Myocyte (in vitro differentiated cells): Measurements from ENCODE around the gene PTPRD. TPM values are rescaled to one million over a fixed set of nuclear protein-coding genes. Genes with fewer than 3 reads are reported as not detected.

ENCODE experiments used
- DNase-seq: peaks from one replicate; pipeline ENCODE4 v3.0.0-alpha.2; 2012; ENCODE audit warnings: low read depth
- total RNA-seq: library from RNA; depleted of rRNA; stranded (reverse); fragments of >200 nt; gene quantifications from 2 replicates; pipeline ENCODE4 v1.2.3, GENCODE V29; 2014

Gene PTPRD
- total RNA-seq, 1 donor from 2014 or later: not detected

DNA sequence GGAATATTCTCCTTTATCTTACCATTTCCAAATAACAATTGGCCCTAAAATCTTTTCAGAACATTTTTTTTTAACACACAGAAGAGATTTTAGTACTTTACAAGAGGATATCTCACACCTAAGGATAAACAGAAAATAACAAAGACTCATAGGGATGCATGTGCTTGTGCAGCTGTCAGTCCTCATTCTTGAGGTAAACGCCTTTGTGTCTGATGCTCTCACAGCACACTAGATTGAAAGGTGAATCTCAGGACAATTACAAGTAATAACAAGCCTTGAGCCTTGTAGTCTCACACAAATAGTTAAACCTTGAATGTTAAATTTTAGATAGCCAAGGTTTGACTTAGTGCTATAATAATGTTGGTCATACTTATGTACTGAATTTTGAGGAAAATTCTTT lies 439.2 kb downstream of the PTPRD start:
- DNase-seq: no peak

- DNase-seq: no peak
These were observed 440.3 kb downstream of the PTPRD start for GRCh38 chr9:10172476-10172875.

- DNase-seq: no peak
These were observed 444.6 kb downstream of the PTPRD start for GRCh38 chr9:10168241-10168640.

- DNase-seq: no peak
These were observed 464.0 kb downstream of the PTPRD start for GRCh38 chr9:10148796-10149195.

DNA sequence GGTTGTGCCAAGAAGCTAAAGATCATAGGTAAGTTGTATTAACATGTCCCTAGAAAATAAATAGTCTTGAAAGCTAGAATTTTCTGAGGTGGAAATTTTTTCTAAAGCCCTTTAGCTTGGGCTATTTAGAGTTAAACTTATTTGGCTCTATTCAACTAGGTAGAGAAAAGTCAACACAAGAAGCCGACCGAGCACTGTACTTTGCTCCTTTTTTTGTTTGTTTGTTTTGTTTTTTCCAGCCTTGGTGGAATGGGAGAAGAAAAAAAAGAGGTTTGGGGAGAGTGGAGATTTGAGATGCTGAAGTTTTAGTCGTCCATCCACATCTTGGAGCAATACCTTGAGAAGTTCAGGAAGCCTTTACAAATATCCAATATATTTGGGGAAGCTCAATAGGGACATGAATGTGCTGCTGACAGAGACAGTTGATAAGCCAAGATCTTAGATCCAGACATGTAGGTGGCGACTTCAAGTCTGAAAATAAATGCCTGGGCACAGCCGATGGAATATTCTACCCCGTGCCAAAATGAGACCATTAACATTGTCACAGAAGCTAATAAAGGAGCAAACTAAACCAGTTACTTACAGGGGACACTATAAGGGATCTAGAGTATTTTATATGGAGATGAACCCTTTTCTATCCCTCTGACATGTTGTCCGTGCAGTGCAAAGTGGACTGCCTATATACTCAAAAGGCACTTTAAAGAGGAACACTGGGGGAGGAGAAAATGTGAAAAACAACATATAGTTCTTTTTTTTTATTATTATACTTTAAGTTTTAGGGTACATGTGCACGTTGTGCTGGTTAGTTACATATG lies 466.1 kb downstream of the PTPRD start:
- DNase-seq: no peak

GRCh38 chr9:10144355-10144754 lies 468.4 kb downstream of the PTPRD start:
- no peak for DNase-seq

DNA sequence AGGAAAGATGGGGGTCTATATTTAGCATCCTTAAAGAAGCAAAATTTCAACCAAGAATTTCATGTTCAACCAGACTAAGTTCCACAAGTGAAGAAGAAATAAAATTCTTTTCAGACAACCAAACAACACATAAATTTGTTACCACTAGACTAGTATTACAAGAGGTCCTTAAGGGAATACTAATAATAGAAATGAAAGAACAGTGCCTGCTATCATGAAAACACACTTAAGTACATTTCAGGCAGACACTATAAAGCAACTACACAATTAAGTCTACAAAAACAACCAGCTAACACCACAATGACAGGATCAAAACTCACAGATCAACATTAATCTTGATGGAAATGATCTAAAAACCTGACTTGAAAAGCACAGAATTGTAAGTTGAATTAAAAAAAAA lies 477.2 kb downstream of the PTPRD start:
- DNase-seq: no peak

- no peak for DNase-seq
These were observed 478.5 kb downstream of the PTPRD start for GRCh38 chr9:10134266-10134665.

- DNase-seq: no peak
These were observed 482.6 kb downstream of the PTPRD start for GRCh38 chr9:10130061-10130675.

GRCh38 chr9:10127867-10128266 lies 484.9 kb downstream of the PTPRD start:
- no peak for DNase-seq

DNA sequence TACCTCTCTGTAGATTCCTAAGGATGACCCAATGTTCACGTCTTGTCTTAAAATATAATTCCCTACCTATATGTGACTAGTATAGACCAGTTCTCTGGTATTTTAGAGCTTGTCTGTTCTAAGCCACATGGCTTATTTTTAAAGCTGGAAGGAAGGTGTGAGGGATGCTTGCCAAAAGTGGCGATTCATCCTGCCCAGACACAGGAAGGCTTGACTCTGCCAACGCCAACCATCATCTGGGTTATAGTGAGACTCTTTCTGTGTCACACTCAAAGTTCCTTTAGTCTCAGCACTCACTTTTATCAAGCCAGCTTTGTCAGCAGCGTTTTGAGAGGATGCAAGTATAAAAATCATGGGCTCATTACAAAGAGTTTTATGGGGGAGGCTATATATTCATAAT lies 500.0 kb downstream of the PTPRD start:
- no peak for DNase-seq

DNA sequence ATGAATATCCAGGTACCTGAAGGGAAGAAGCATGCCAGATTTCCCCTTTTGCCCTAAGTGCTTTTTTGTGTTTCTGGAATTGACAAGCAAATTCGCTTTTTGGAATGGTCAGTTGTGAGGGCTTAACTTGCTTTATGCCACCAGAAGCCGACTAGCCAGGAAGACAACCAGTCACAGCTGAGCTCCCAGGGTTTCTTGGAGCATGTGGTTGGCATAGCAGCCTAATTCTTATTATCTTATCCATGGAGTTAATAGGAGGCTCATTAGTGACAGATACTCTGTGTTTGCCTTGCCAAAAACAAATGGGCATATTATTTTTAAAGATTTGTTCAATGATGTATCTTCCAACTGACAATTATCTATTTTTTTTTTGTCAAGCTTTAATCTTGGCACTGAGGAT lies 500.7 kb downstream of the PTPRD start:
- DNase-seq: no peak

DNA sequence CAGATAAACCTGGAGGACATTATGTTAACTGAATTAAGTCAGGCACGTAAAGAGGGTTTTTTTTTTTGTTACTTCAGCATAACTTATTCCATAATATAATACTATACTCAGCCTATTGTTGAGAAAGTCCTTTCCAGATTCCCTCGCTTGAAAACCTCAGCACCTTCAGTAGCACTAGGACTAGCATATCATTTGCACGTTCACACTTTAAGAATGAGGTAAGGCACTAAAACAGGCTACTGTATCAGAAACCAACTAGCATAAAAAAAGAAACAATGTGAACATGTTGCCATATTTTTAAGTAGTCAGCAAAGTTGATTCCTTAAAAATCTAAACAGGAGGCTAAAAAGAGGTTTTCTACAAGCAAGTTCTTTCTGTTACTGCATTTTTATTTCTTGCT lies 504.0 kb downstream of the PTPRD start:
- DNase-seq: no peak

GRCh38 chr9:10104774-10105173 lies 508.0 kb downstream of the PTPRD start:
- DNase-seq: no peak

- DNase-seq: no peak
These were observed 517.6 kb downstream of the PTPRD start for GRCh38 chr9:10095208-10095607.

DNA sequence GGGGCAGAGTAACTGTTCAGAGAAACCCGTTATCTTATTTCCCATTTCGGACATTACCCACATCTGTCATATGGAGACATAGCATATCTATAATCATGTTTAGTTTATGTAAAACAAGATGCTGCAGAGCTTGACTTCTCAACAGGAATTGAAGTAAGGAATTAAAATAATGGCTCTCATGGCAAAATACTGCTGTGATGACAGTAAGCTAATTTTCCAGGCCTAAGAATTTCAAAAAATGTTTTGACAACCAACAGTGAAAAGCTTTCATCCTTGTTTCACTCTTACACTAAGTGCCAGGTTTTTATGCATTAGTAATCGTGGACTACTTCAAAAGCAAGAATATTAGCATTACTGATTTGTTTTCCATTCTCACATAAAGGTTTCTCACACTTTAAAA lies 518.2 kb downstream of the PTPRD start:
- no peak for DNase-seq

DNA sequence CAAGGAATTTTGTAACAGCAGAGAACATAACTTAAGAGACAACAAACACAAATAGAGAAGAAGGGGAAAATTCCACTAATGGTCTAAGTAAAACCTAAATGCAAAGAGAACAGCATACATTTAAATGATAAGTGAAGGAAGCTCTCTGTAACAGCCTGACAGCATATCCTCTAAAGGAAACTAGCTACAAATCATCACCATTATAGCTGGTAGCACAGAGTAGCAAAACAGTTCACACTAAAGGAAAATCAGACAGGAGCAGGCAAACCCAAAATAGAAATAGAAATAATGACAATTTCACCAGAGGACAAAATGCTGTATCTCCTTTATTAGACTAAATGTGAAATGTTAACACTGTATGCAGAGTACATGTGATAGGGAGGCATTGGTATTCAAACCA lies 532.8 kb downstream of the PTPRD start:
- no peak for DNase-seq

DNA sequence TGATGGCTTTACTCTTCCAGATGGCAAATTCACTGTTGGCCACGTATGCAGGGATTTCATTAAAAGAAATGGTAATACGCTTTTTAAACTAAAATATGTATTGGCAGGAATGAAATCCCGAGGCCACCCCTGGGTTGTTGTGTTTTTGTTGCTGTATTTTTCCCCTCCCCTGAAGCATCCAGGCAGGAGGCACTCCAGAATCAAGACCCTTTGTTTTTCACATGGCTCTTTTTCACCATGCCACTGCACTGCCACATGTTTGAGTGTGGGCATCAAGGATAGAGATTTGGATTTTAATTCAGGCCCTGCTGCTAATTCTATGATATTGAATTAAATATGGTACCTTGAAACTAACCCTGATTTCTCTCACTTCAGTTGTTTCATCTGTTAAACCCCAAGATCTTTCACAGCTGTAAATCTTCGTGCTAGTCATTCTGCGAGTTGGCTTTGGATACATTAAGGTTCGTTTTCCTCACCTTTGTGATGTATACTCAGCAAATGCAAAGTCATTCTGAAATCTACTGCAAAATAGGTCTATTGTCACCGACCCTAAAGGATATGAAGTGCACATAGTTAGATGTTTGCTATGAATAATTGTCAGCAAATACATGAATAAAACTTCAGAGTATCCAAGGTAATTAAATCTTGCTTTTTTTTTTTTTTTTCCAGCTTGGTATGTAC lies 533.4 kb downstream of the PTPRD start:
- no peak for DNase-seq

GRCh38 chr9:10071579-10071978 lies 541.2 kb downstream of the PTPRD start:
- no peak for DNase-seq

DNA sequence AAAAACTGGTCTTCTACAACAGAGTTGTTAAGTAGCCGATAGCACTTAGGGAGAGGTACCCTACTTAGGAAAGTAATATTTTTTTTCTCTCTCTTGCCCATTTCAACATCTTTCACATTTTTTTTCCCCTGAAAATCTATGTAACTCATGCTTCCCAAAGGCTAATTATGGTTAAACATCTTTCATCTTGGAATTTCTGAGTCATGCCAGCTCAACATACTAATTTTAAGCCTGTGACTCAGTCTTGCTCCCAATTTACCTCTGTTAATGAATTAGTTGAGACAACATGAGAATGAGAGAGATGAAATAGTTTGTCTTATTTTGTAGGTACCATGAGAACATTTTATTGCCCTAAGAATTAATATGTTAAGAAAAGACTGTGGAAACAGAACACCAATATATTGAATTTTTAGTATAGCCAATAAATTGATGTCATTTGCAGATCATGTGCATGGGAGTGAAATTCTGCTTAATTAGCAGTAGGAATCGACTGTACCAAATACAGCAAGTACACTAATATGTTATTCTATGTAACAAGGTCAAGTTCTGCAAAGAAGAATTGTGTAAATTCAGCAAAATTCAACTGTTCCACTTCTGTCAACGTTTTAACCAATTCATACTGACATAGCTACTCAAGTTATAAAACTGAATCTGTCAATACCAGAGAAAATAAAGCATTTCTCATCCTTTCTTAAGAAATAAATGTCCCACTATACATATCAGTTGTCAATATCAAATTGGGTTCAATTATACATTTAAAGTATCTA lies 550.0 kb downstream of the PTPRD start:
- no peak for DNase-seq

DNA sequence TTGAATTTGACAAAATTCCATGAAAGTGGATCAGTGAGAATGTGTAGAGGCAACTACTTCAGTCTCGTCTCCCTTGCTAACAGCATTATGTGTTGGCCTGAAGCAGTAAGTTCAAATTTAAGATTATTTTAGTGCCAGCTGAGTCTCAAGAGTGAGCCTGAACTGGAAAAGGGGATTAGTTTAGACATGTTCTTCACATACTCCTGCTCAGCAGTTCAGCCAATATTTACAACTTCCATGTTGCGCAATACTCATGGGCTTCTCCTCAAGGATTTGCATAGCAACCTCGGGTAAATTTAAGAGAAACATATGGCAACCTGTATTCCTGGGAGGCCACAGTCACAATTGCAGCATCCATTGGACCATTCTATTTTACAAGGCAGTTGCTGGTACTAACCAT lies 553.8 kb downstream of the PTPRD start:
- peak; percentile 15 for DNase-seq
